Measurements from ENCODE around the gene CCDC97. TPM values are rescaled to one million over a fixed set of nuclear protein-coding genes. Genes with fewer than 3 reads are reported as not detected.
"Not testable (repeated sequence)": the region's sequence is repeated elsewhere in the genome, so short reads cannot be mapped to it uniquely, and the experiment has no call there.

Gene CCDC97
- total and polyA plus RNA-seq, 5 donors: 12.2 to 22.2 (median 18.1) TPM

DNA sequence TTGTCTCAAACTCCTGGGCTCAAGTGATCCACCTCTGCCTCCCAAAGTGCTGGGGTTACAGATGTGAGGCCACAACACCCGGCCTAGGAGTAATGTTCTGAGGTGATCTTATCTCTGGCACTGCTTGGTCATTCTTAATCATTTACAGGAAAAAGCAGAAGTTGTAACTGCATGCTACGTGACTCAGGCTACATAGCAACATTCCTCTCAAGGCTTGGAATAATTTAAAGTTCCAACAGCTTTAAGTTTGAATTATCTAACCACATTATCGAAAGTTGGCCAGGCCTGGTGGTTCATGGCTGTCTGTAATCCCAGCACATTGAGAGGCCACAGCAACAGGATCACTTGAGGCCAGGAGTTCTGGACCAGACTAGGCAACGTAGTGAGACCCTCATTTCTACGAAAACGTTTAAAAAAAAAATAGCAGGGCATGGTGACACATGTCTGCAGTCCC is 57.9 kb downstream of the CCDC97 start:
- 65% methylated on average over 6 of the region's 6 CpGs for WGBS
- DNase-seq: peak in 1 of 3 donors; percentile 10
- intact Hi-C loops (cut with DNase I): no loop called here
- no peak overlapping the region for H3K4me3 ChIP-seq (ENCODE audit: low read length)
- ATAC-seq: no peak
- H3K4me1 ChIP-seq (ENCODE audit: control insufficient read depth, insufficient read depth, low read length): peaks cover 7% of the 10 kb centered on the region
- H3K27me3 ChIP-seq (ENCODE audit: control insufficient read depth, insufficient read depth): no peaks in the 10 kb centered on the region
- H3K27ac ChIP-seq (ENCODE audit: low read length): no peak overlapping the region
- H3K9me3 ChIP-seq (ENCODE audit: control insufficient read depth, low read length): no peaks in the 10 kb centered on the region

- intact Hi-C loops (cut with DNase I): no loop called here
- no peak for ATAC-seq
Observed at GRCh38 chr19:41369769-41370168, 59.8 kb downstream of the CCDC97 start.

GRCh38 chr19:41371119-41371518 is 61.1 kb downstream of the CCDC97 start:
- 95% methylated on average over 5 of the region's 5 CpGs for WGBS
- ATAC-seq: not testable (repeated sequence)

More at GRCh38 chr19:41369769-41370168, 59.8 kb downstream of the CCDC97 start:
- Histone ChIP-seq H3K9me3 (ENCODE audit: control insufficient read depth, low read length) (no peaks in the 10 kb centered on the region), H3K4me3 (ENCODE audit: low read length) (no peak overlapping the region), H3K27me3 (ENCODE audit: control insufficient read depth, insufficient read depth) (no peaks in the 10 kb centered on the region), H3K27ac (ENCODE audit: low read length) (no peak overlapping the region), H3K4me1 (ENCODE audit: control insufficient read depth, insufficient read depth, low read length) (peaks cover 2% of the 10 kb centered on the region)
- DNase-seq: no peak
- 99% methylated on average over 2 of the region's 2 CpGs for WGBS

GRCh38 chr19:41371541-41371940 is 61.6 kb downstream of the CCDC97 start:
- no peak overlapping the region for H3K27ac ChIP-seq (ENCODE audit: low read length)
- WGBS: 94% methylated on average over 8 of the region's 8 CpGs
- no peaks in the 10 kb centered on the region for H3K27me3 ChIP-seq (ENCODE audit: control insufficient read depth, insufficient read depth)
- DNase-seq (no peak), ATAC-seq (no peak)
- H3K9me3 ChIP-seq (ENCODE audit: control insufficient read depth, low read length): no peaks in the 10 kb centered on the region
- H3K4me3 ChIP-seq (ENCODE audit: low read length): no peak overlapping the region
- no peaks in the 10 kb centered on the region for H3K4me1 ChIP-seq (ENCODE audit: control insufficient read depth, insufficient read depth, low read length)
- intact Hi-C loops (cut with DNase I): no loop called here

More at GRCh38 chr19:41371119-41371518, 61.1 kb downstream of the CCDC97 start:
- DNase-seq; H3K4me1 ChIP-seq (ENCODE audit: control insufficient read depth, insufficient read depth, low read length); intact Hi-C loops (cut with DNase I); H3K27me3 ChIP-seq (ENCODE audit: control insufficient read depth, insufficient read depth); H3K4me3 ChIP-seq (ENCODE audit: low read length); H3K27ac ChIP-seq (ENCODE audit: low read length); H3K9me3 ChIP-seq (ENCODE audit: control insufficient read depth, low read length): not testable (repeated sequence)

DNA sequence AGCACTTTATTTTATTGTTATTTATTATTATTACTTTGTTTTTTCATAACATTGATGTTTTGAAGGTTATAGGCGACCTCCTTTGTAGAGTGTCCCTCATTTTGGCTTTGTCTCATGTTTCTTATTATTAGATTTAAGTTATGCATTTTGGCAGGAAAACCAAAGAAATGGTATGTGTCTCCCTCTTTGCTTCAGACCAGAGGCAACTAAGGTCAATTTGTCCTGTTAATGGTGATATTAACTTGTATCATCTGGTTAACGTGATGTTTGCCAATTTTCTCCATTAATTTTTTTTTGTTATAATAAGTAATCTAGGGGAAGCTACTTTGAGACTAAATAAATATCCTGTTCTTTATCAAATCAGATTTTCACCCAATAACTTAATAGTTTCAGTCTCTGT is 62.5 kb downstream of the CCDC97 start:
- Histone ChIP-seq H3K9me3 (ENCODE audit: control insufficient read depth, low read length) (no peaks in the 10 kb centered on the region), H3K27ac (ENCODE audit: low read length) (no peak overlapping the region), H3K4me3 (ENCODE audit: low read length) (no peak overlapping the region), H3K4me1 (ENCODE audit: control insufficient read depth, insufficient read depth, low read length) (no peaks in the 10 kb centered on the region), H3K27me3 (ENCODE audit: control insufficient read depth, insufficient read depth) (no peaks in the 10 kb centered on the region)
- ATAC-seq (no peak), DNase-seq (no peak)
- intact Hi-C loops (cut with DNase I): no loop called here
- WGBS: 70% methylated on average over 2 of the region's 2 CpGs

GRCh38 chr19:41373993-41374392 is 64.0 kb downstream of the CCDC97 start:
- no peaks in the 10 kb centered on the region for H3K4me1 ChIP-seq (ENCODE audit: control insufficient read depth, insufficient read depth, low read length)
- no peak overlapping the region for H3K27ac ChIP-seq (ENCODE audit: low read length)
- peak; percentile 73 to 75 for ATAC-seq
- intact Hi-C loops (cut with DNase I): no loop called here
- no peaks in the 10 kb centered on the region for H3K9me3 ChIP-seq (ENCODE audit: control insufficient read depth, low read length)
- peak; percentile 86 to 96 (median 95) for DNase-seq
- no peak overlapping the region for H3K4me3 ChIP-seq (ENCODE audit: low read length)
- no peaks in the 10 kb centered on the region for H3K27me3 ChIP-seq (ENCODE audit: control insufficient read depth, insufficient read depth)
- 19% methylated on average over 12 of the region's 12 CpGs for WGBS

Other genes with a start within 250 kb of the CCDC97 start
- not detected for gene CYP2A13, start 221.7 kb upstream of the CCDC97 start, total RNA-seq
- not detected for gene CYP2A13, start 221.7 kb upstream of the CCDC97 start, polyA plus RNA-seq
- not detected for gene CYP2F1, start 195.7 kb upstream of the CCDC97 start, total RNA-seq
- not detected for gene CYP2F1, start 195.7 kb upstream of the CCDC97 start, polyA plus RNA-seq
- gene CYP2S1, start 117.0 kb upstream of the CCDC97 start, total RNA-seq: 1 to 10 TPM; 1.1 to 1.7 (median 1.2) TPM
- gene CYP2S1, start 117.0 kb upstream of the CCDC97 start, polyA plus RNA-seq: 0.14 TPM
- 10 to 100 TPM; 30.2 to 43.6 (median 38.5) TPM for gene AXL, start 90.9 kb upstream of the CCDC97 start, total RNA-seq
- gene AXL, start 90.9 kb upstream of the CCDC97 start, polyA plus RNA-seq: 12.3 TPM
- gene HNRNPUL1, start 45.8 kb upstream of the CCDC97 start, total RNA-seq: 100 to 1,000 TPM; 134 to 152 (median 141) TPM
- gene HNRNPUL1, start 45.8 kb upstream of the CCDC97 start, polyA plus RNA-seq: 89.4 TPM
- gene TGFB1, start 43.8 kb downstream of the CCDC97 start, total RNA-seq: 10 to 100 TPM; 27.0 to 39.3 (median 33.3) TPM
- gene TGFB1, start 43.8 kb downstream of the CCDC97 start, polyA plus RNA-seq: 23.9 TPM
- gene B9D2, start 54.0 kb downstream of the CCDC97 start, total RNA-seq: 1 to 10 TPM; 3.3 to 3.8 (median 3.5) TPM
- gene B9D2, start 54.0 kb downstream of the CCDC97 start, polyA plus RNA-seq: 5.1 TPM
- 1 to 10 TPM; 4.6 to 6.7 (median 5.8) TPM for gene TMEM91, start 66.4 kb downstream of the CCDC97 start, total RNA-seq
- gene TMEM91, start 66.4 kb downstream of the CCDC97 start, polyA plus RNA-seq: 8.5 TPM
- gene EXOSC5, start 87.2 kb downstream of the CCDC97 start, total RNA-seq: 10 to 100 TPM in 2 of 4 donors, 1 to 10 TPM in 2; 8.6 to 12.6 (median 10.8) TPM
- 12.2 TPM for gene EXOSC5, start 87.2 kb downstream of the CCDC97 start, polyA plus RNA-seq
- 10 to 100 TPM; 21.0 to 36.1 (median 33.0) TPM for gene BCKDHA, start 87.6 kb downstream of the CCDC97 start, total RNA-seq
- 50.4 TPM for gene BCKDHA, start 87.6 kb downstream of the CCDC97 start, polyA plus RNA-seq
- gene B3GNT8, start 117.2 kb downstream of the CCDC97 start, total RNA-seq: 1 to 10 TPM; 2.0 to 3.6 (median 3.1) TPM
- 3.4 TPM for gene B3GNT8, start 117.2 kb downstream of the CCDC97 start, polyA plus RNA-seq
- gene DMAC2, start 129.7 kb downstream of the CCDC97 start, total RNA-seq: 10 to 100 TPM; 52.6 to 86.8 (median 77.5) TPM
- 84.9 TPM for gene DMAC2, start 129.7 kb downstream of the CCDC97 start, polyA plus RNA-seq
- not detected for gene ERICH4, start 133.0 kb downstream of the CCDC97 start, total RNA-seq
- gene ERICH4, start 133.0 kb downstream of the CCDC97 start, polyA plus RNA-seq: not detected

Data from right cardiac atrium (tissue), 5 donors.